Endothelial cell of umbilical vein (primary cell): ENCODE data around the gene OR9A4. TPM values are rescaled to one million over a fixed set of nuclear protein-coding genes. Genes with fewer than 3 reads are reported as not detected.

ENCODE experiments used
- BruUV-seq: library from RNA; stranded (reverse); fragments of 400-500 nt; replicated peaks from 2 replicates; lab custom pipeline; 2021; lab: Mats Ljungman, UMichigan
- CTCF ChIA-PET: fragments of 300-600, 350-600 bp; sonication (Branson Sonifier 250); formaldehyde crosslinking; loops from one replicate; lab custom pipeline; 2021; ENCODE audit warnings: antibody characterized with exemption, inconsistent platforms; lab: Charles Lee
- POLR2A ChIA-PET: fragments of 300-600, 350-600 bp; sonication (Branson Sonifier 250); formaldehyde crosslinking; loops from one replicate; lab custom pipeline; 2021; ENCODE audit warnings: antibody characterized with exemption, inconsistent platforms; lab: Charles Lee
- DNase-seq: peaks from one replicate; pipeline ENCODE4 v3.0.0-alpha.2; 2011; ENCODE audit warnings: low read depth, low spot score
- FAIRE-seq: peaks from 2 replicates; lab custom pipeline; 2011; peaks lifted over from hg19 to GRCh38; lab: Jason Lieb, UNC
- H2AFZ ChIP-seq: 2 replicates; pipeline ENCODE4 v1.6.0; 2012; ENCODE audit warnings: low read depth, low read length, control low read depth, inconsistent platforms
- H3K27ac ChIP-seq: 2 replicates; pipeline ENCODE4 v1.5.1; 2011; ENCODE audit warnings: low read depth, mild to moderate bottlenecking, control low read depth, low read length, moderate library complexity; ENCODE audit not compliant: insufficient read depth
- H3K27me3 ChIP-seq, 2 experiments: 2 replicates each; pipeline versions ENCODE4 v1.6.0 to v1.6.1; 2011; ENCODE audit warnings: low read length in 2 of 2, mixed read lengths in 1 of 2; ENCODE audit not compliant: control insufficient read depth in 2 of 2, insufficient read depth in 2 of 2
- H3K36me3 ChIP-seq, 2 experiments: 2 replicates in 1 of 2; 3 replicates in 1 of 2; pipeline ENCODE4 v1.5.1; 2011; ENCODE audit warnings: low read length in 2 of 2, mild to moderate bottlenecking in 1 of 2, moderate library complexity in 1 of 2; ENCODE audit not compliant: control insufficient read depth in 2 of 2, insufficient read depth in 2 of 2; ENCODE audit errors: extremely low read depth in 1 of 2
- H3K4me1 ChIP-seq: 3 replicates; pipeline ENCODE4 v1.5.1; 2011; ENCODE audit warnings: mild to moderate bottlenecking, low read length; ENCODE audit not compliant: control insufficient read depth, insufficient read depth; ENCODE audit errors: extremely low read depth
- H3K4me2 ChIP-seq: 2 replicates; pipeline ENCODE4 v1.6.1; 2011; ENCODE audit warnings: low read length, control low read depth, mixed read lengths; ENCODE audit not compliant: insufficient read depth
- H3K4me3 ChIP-seq, 3 experiments: fragments of 200-600 bp in 1 of 3; sonication (generic), shearing (Covaris generic) in 1 of 3; replicated peaks in 1 of 3; 2 replicates each; pipeline ENCODE4 v1.5.1; 2011 to 2016; ENCODE audit warnings: control low read depth in 3 of 3, low read length in 3 of 3, mild to moderate bottlenecking in 2 of 3, inconsistent platforms in 1 of 3, low read depth in 1 of 3, moderate library complexity in 1 of 3; ENCODE audit not compliant: insufficient read depth in 1 of 3
- H3K79me2 ChIP-seq: 2 replicates; pipeline ENCODE4 v1.6.0; 2012; ENCODE audit warnings: low read length, inconsistent platforms; ENCODE audit not compliant: control insufficient read depth, insufficient read depth
- H3K9ac ChIP-seq: replicated peaks from 2 replicates; pipeline ENCODE3; 2011; ENCODE audit warnings: low read length, control low read depth; ENCODE audit not compliant: insufficient read depth; ENCODE audit errors: extremely low read depth
- H3K9me1 ChIP-seq: replicated peaks from 3 replicates; pipeline ENCODE4 v1.6.0; 2011; ENCODE audit warnings: mild to moderate bottlenecking, low read length; ENCODE audit not compliant: control insufficient read depth, insufficient read depth; ENCODE audit errors: extremely low read depth
- H3K9me3 ChIP-seq: replicated peaks from 2 replicates; pipeline ENCODE4 v1.5.1; 2012; ENCODE audit warnings: low read length, inconsistent platforms; ENCODE audit not compliant: control insufficient read depth, insufficient read depth
- H4K20me1 ChIP-seq: replicated peaks from 2 replicates; pipeline ENCODE3; 2011; ENCODE audit warnings: mild to moderate bottlenecking, low read length; ENCODE audit not compliant: control insufficient read depth, insufficient read depth; ENCODE audit errors: extremely low read depth
- EZH2 ChIP-seq: IDR thresholded peaks from 2 replicates; pipeline ENCODE4 v1.6.1; 2012; ENCODE audit warnings: borderline replicate concordance, low read depth, mild to moderate bottlenecking, moderate library complexity, low read length, inconsistent platforms; ENCODE audit not compliant: severe bottlenecking
- FOS ChIP-seq: IDR thresholded peaks from 2 replicates; pipeline ENCODE4 v1.6.1; 2011; ENCODE audit warnings: mild to moderate bottlenecking, low read length, moderate library complexity, borderline replicate concordance; ENCODE audit not compliant: insufficient read depth
- GATA2 ChIP-seq: IDR thresholded peaks from 2 replicates; pipeline ENCODE4 v1.7.0; 2011; ENCODE audit warnings: low read depth, mild to moderate bottlenecking, moderate library complexity, mixed read lengths, low read length; ENCODE audit not compliant: insufficient read length, insufficient read depth
- JUN ChIP-seq: IDR thresholded peaks from 2 replicates; pipeline ENCODE4 v1.6.1; 2011; ENCODE audit warnings: borderline replicate concordance, low read depth; ENCODE audit not compliant: insufficient read length, insufficient read depth
- MAX ChIP-seq: IDR thresholded peaks from 2 replicates; pipeline ENCODE4 v1.6.1; 2011; ENCODE audit not compliant: insufficient read depth, insufficient read length
- MYC ChIP-seq: IDR thresholded peaks from one replicate; pipeline ENCODE4 v1.6.1; 2011; ENCODE audit warnings: mild to moderate bottlenecking, low read depth, low read length
- POLR2A ChIP-seq: IDR thresholded peaks from 2 replicates; pipeline ENCODE4 v1.6.1; 2012; ENCODE audit warnings: low read depth, mild to moderate bottlenecking, control low read depth, low read length
- POLR2AphosphoS5 ChIP-seq: IDR thresholded peaks from 2 replicates; pipeline ENCODE4 v1.6.1; 2012; ENCODE audit warnings: low read depth, mild to moderate bottlenecking, control low read depth, low read length, moderate library complexity; ENCODE audit not compliant: insufficient read depth
- dilution Hi-C: fragments of 300-500 bp; cut with MboI; formaldehyde crosslinking; loops from one replicate; pipeline ENCODE4 v1.15.0; 2019; ENCODE audit warnings: low sequenced_read_pairs; ENCODE audit not compliant: extremely low pct_ligation_motif_present
- intact Hi-C: fragments of 100-400 bp; cut with micrococcal nuclease; formaldehyde crosslinking; loops from one replicate; pipeline ENCODE4 v1.10.0; 2022
- polyA plus RNA-seq, 4 experiments: library from polyadenylated mRNA; depleted of rRNA in 3 of 4; stranded (reverse) in 3 of 4; unstranded in 1 of 4; fragments of >200 nt; gene quantifications; 2 replicates each; pipeline versions ENCODE4 v1.2.1 to v1.2.3, GENCODE V29; 2011 to 2012; ENCODE audit warnings: missing spikeins in 1 of 4
- total RNA-seq: library from RNA; stranded (reverse); gene quantifications from 2 replicates; pipeline ENCODE4 v1.2.3, GENCODE V29; 2021
- TF ChIP-seq, protein P1 (sequence below), 2 donors: IDR thresholded peaks; 1 replicate in 1 of 2; 2 replicates in 1 of 2; pipeline ENCODE4 v1.5.1; 2011; ENCODE audit warnings: low read length in 2 of 2, mild to moderate bottlenecking in 2 of 2, moderate library complexity in 2 of 2, control low read depth in 1 of 2, inconsistent platforms in 1 of 2, low read depth in 1 of 2; ENCODE audit not compliant: insufficient read depth in 1 of 2; ENCODE audit errors: extremely low read depth in 1 of 2

The OR9A4 gene
- total and polyA plus RNA-seq, 2 donors (not counting 3 experiments of a cell fraction or from before 2014, with no cell fraction given) = not detected

GRCh38 chr7:141874787-141875186 lies 41.4 kb upstream of the OR9A4 start:
- no peak overlapping the region for H3K4me2 ChIP-seq
- H3K9ac ChIP-seq = no peak overlapping the region
- H3K4me3 ChIP-seq = no peak overlapping the region
- BruUV-seq = no TSS peak
- no peaks in the 10 kb centered on the region for H3K27me3 ChIP-seq
- intact Hi-C loops = no loop called here
- no peaks in the 10 kb centered on the region for H3K36me3 ChIP-seq
- H3K27ac ChIP-seq = no peak overlapping the region
- POLR2A ChIA-PET = no interaction called here
- no peaks in the 10 kb centered on the region for H3K4me1 ChIP-seq
- H3K9me3 ChIP-seq = no peaks in the 10 kb centered on the region
- no peak overlapping the region for H2AFZ ChIP-seq
- CTCF ChIA-PET = no interaction called here
- H3K79me2 ChIP-seq = no peaks in the 10 kb centered on the region
- no peaks in the 10 kb centered on the region for H4K20me1 ChIP-seq
- DNase-seq = no peak
- TF ChIP-seq, protein P1, sequence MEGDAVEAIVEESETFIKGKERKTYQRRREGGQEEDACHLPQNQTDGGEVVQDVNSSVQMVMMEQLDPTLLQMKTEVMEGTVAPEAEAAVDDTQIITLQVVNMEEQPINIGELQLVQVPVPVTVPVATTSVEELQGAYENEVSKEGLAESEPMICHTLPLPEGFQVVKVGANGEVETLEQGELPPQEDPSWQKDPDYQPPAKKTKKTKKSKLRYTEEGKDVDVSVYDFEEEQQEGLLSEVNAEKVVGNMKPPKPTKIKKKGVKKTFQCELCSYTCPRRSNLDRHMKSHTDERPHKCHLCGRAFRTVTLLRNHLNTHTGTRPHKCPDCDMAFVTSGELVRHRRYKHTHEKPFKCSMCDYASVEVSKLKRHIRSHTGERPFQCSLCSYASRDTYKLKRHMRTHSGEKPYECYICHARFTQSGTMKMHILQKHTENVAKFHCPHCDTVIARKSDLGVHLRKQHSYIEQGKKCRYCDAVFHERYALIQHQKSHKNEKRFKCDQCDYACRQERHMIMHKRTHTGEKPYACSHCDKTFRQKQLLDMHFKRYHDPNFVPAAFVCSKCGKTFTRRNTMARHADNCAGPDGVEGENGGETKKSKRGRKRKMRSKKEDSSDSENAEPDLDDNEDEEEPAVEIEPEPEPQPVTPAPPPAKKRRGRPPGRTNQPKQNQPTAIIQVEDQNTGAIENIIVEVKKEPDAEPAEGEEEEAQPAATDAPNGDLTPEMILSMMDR (IDR thresholded peaks at IDR 0.05; ENCODE audit: extremely low read depth in 1 of 2, insufficient read depth in 1 of 2, low read depth in 1 of 2, low read length in 2 of 2) = no peak
- TF ChIP-seq GATA2 (no peak), MYC (no peak), POLR2AphosphoS5 (no peak), JUN (no peak), EZH2 (no peak), MAX (no peak), POLR2A (no peak), FOS (no peak)
- no peak for FAIRE-seq
- no peaks in the 10 kb centered on the region for H3K9me1 ChIP-seq
- dilution Hi-C loops = no loop called here
